ENCODE results near the gene HS6ST2. TPM values are rescaled to one million over a fixed set of nuclear protein-coding genes. Genes with fewer than 3 reads are reported as not detected.

The HS6ST2 gene
- total and polyA plus RNA-seq, 12 donors, result 0.13 to 1.2 (median 0.26) TPM; not detected in 3

GRCh38 chrX:132610536-132610935 lies 347.9 kb downstream of the HS6ST2 start:
- Histone ChIP-seq H3K27ac (no peak overlapping the region), H3K36me3 (no peaks in the 10 kb centered on the region), H3K27me3 (peaks cover 0 to 63% (median 0%) of the 10 kb centered on the region in 7 donors), H3K4me1 (no peaks in the 10 kb centered on the region), H3K9me3 (no peaks in the 10 kb centered on the region), H3K4me3 (no peak overlapping the region)
- 77 to 83% methylated on average over 4 of the region's 4 CpGs for WGBS, 2 donors
- TF ChIP-seq CTCF (IDR thresholded peaks at IDR 0.05), result no peak
- intact Hi-C loops (cut with DNase I), result loop anchor here in 6 of 10 donors (5.0 to 10.0 kb wide), 6 partner anchors 318 to 766 kb away; no protein-coding TSS in a partner anchor
- ATAC-seq, result no peak
- no peak for DNase-seq

- Histone ChIP-seq H3K4me3 (no peak overlapping the region), H3K27me3 (peaks cover 0 to 74% (median 0%) of the 10 kb centered on the region in 7 donors), H3K36me3 (no peaks in the 10 kb centered on the region), H3K27ac (no peak overlapping the region), H3K9me3 (no peaks in the 10 kb centered on the region), H3K4me1 (no peaks in the 10 kb centered on the region)
- no peak for TF ChIP-seq CTCF (IDR thresholded peaks at IDR 0.05)
- intact Hi-C loops (cut with DNase I), result no loop called here
- WGBS, 2 donors, result 83 to 85% methylated on average over 1 of the region's 1 CpG
- ATAC-seq (no peak), DNase-seq (no peak)
These were observed 349.0 kb downstream of the HS6ST2 start for GRCh38 chrX:132609362-132609848.

GRCh38 chrX:132603700-132604286 lies 354.6 kb downstream of the HS6ST2 start:
- intact Hi-C loops (cut with DNase I), result no loop called here
- no peak overlapping the region for H3K27ac ChIP-seq
- no peak for DNase-seq
- ATAC-seq, result no peak
- no peak overlapping the region for H3K4me3 ChIP-seq
- no peaks in the 10 kb centered on the region for H3K9me3 ChIP-seq
- peaks cover 0 to 82% (median 0%) of the 10 kb centered on the region in 7 donors for H3K27me3 ChIP-seq
- H3K36me3 ChIP-seq, result no peaks in the 10 kb centered on the region
- TF ChIP-seq CTCF (IDR thresholded peaks at IDR 0.05), result no peak
- 73 to 82% methylated on average over 6 of the region's 6 CpGs for WGBS, 2 donors
- no peaks in the 10 kb centered on the region for H3K4me1 ChIP-seq

GRCh38 chrX:132602701-132603100 lies 355.7 kb downstream of the HS6ST2 start:
- ATAC-seq, result no peak
- H3K27me3 ChIP-seq, result peaks cover 0 to 85% (median 0%) of the 10 kb centered on the region in 7 donors
- WGBS, 2 donors, result 74 to 84% methylated on average over 4 of the region's 4 CpGs
- H3K27ac ChIP-seq, result no peak overlapping the region
- no peak overlapping the region for H3K4me3 ChIP-seq
- H3K4me1 ChIP-seq, result no peaks in the 10 kb centered on the region
- intact Hi-C loops (cut with DNase I), result no loop called here
- TF ChIP-seq CTCF (IDR thresholded peaks at IDR 0.05), result no peak
- no peaks in the 10 kb centered on the region for H3K36me3 ChIP-seq
- H3K9me3 ChIP-seq, result no peaks in the 10 kb centered on the region
- no peak for DNase-seq
